Measurements from ENCODE around the gene TMTC3.

Gene TMTC3

GRCh38 chr12:88243982-88244381 is 101.9 kb downstream of the TMTC3 start:
- no peak for TF ChIP-seq CTCF (IDR thresholded peaks at IDR 0.05)

GRCh38 chr12:88245905-88246304 is 103.8 kb downstream of the TMTC3 start:
- no peak for TF ChIP-seq CTCF (IDR thresholded peaks at IDR 0.05)

- TF ChIP-seq CTCF (IDR thresholded peaks at IDR 0.05): no peak
Observed at GRCh38 chr12:88247241-88247643, 105.1 kb downstream of the TMTC3 start.

DNA sequence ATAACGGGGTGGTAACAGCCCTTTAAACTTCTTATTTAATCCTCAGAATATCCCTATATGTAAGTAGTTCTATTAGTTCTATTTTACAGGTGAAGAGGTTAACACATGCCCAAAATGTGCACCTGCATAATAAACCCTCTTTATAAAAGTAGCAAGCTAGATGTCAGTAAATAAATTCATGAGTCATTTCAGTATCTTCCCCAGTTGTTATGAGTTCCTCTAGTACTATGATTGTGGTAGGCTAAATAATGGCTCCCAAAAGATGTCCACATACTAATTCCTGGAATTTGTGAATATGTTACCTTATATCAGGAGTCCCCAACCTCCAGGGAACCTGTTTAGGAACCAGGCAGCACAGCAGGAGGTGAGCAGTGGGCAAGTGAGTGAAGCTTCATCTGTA is 106.5 kb downstream of the TMTC3 start:
- no peak for TF ChIP-seq CTCF (IDR thresholded peaks at IDR 0.05)

All from LNCAP (cell line).